ENCODE measurements around the gene HNRNPLL.

Gene HNRNPLL

DNA sequence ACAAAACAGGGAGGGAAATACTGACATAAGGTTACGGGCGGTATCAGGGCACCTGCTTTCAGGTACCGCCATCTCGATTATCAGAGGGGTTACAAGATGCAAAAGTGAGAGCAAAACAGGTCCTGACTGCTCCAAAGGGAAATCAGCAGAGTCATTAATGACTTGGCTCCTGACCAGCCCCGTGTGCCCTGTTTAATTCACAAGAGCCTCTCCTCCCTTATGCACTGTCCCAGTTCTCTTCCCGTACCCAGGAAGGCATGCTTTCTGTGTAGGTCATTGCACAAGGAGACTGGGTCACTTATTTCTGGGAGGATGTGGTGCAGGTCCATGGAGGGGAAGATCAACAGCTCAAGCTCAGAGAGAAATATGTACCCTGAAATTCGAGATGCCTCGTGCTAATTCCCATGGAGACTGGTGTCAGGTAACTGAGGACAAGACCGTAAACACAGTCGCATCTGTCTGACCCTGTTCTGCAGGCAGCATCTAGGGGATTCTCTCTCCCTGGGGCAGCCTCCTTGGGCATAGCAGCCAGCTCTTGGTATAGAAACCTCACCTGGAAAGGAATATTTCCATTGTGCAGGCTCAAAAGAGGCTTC lies 79.9 kb downstream of the HNRNPLL start:
- no peak for DNase-seq (ENCODE audit: low spot score)
- in situ Hi-C loops (cut with MboI; ENCODE audit: low pct_unique_long_range_greater_than_20kb, low sequenced_read_pairs, unreplicated experiment), result loop anchor here (25.0 kb wide), 1 partner anchor 536 kb away; no protein-coding TSS in a partner anchor
- TF ChIP-seq, protein P1, sequence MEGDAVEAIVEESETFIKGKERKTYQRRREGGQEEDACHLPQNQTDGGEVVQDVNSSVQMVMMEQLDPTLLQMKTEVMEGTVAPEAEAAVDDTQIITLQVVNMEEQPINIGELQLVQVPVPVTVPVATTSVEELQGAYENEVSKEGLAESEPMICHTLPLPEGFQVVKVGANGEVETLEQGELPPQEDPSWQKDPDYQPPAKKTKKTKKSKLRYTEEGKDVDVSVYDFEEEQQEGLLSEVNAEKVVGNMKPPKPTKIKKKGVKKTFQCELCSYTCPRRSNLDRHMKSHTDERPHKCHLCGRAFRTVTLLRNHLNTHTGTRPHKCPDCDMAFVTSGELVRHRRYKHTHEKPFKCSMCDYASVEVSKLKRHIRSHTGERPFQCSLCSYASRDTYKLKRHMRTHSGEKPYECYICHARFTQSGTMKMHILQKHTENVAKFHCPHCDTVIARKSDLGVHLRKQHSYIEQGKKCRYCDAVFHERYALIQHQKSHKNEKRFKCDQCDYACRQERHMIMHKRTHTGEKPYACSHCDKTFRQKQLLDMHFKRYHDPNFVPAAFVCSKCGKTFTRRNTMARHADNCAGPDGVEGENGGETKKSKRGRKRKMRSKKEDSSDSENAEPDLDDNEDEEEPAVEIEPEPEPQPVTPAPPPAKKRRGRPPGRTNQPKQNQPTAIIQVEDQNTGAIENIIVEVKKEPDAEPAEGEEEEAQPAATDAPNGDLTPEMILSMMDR (IDR thresholded peaks at IDR 0.05; ENCODE audit: extremely low read depth, insufficient read depth, missing control alignments), result no peak

DNA sequence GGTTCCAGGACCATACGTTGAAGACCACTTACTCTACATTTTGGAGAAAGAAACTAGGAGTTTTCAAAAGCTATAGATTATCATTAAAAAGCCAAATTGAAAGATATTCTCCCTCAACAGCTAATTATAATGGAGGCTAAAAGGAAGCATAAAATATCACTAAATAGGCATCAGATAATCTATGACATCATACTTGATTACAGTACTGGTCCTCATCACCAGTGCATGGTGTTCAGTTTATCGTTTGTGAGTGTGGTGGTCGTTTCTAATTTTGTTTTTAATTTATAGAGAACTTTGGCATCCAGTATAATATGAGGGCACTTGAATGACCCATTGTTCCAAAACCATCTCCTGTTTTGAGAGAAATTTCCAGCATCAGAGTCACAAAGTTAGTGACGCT lies 80.9 kb downstream of the HNRNPLL start:
- in situ Hi-C loops (cut with MboI; ENCODE audit: low pct_unique_long_range_greater_than_20kb, low sequenced_read_pairs, unreplicated experiment), result loop anchor here (25.0 kb wide), 1 partner anchor 535 kb away; no protein-coding TSS in a partner anchor
- TF ChIP-seq, protein P1 (IDR thresholded peaks at IDR 0.05; ENCODE audit: extremely low read depth, insufficient read depth, missing control alignments), result no peak

DNA sequence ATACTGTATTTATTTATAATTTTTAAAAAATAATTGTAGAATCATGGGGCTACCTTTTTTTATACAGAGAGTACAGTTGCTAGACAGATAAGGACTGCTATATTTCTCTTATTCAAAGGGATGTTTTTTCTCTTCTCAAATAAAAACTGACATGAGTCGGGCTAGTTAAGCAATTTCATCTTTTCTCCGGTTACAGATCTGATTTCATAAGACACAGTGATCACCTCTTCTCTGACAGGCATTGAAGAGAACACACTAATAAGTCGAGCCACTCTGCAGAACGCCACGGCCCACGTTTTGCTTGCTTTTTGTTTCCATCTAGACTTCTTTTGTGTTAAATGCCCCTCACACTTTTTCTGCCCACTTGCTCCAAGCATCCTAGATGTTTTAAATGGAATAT lies 85.4 kb downstream of the HNRNPLL start:
- in situ Hi-C loops (cut with MboI; ENCODE audit: low pct_unique_long_range_greater_than_20kb, low sequenced_read_pairs, unreplicated experiment), result loop anchor here (25.0 kb wide), 1 partner anchor 530 kb away; no protein-coding TSS in a partner anchor
- no peak for DNase-seq (ENCODE audit: low spot score)
- TF ChIP-seq, protein P1 (IDR thresholded peaks at IDR 0.05; ENCODE audit: extremely low read depth, insufficient read depth, missing control alignments), result no peak

More for the DNA sequence above, 80.9 kb downstream of the HNRNPLL start:
- no peak for DNase-seq (ENCODE audit: low spot score)

DNA sequence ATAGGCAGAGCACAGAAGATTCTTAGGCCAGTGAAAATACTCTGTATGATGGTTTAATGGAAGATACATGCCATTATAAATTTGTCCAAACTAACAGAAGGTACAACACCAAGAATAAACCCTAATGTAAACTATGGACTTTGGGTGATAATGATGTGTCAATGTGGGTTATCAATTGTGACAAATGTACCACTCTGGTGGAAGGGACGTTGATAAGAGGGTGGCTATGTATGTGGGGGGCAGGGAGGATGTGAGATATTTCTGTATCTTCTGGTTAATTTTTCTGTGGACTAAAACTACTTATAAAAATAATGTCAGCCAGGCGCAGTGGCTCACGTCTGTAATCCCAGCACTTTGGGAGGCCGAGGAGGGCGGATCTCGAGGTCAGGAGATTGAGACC lies 86.2 kb downstream of the HNRNPLL start:
- TF ChIP-seq, protein P1 (IDR thresholded peaks at IDR 0.05; ENCODE audit: extremely low read depth, insufficient read depth, missing control alignments), result no peak
- DNase-seq (ENCODE audit: low spot score), result no peak
- in situ Hi-C loops (cut with MboI; ENCODE audit: low pct_unique_long_range_greater_than_20kb, low sequenced_read_pairs, unreplicated experiment), result loop anchor here (25.0 kb wide), 1 partner anchor 529 kb away; no protein-coding TSS in a partner anchor

DNA sequence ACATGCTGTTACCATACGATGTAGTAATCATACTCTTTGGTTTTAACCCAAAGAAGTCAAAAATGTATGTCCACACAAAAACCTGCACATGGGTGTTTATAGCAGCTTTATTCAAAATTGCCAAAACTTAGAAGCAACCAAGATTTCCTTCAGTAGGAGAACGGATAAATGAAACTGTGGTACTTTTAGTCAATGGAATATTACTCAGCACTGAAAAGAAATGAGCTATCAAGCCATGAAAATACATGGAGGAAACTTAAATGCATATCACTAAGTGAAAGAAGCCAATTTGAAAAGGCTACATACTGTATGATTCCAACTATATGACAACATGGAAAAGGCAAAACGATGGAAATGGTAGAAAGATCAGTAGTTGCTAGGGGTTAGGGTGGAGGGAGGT lies 86.6 kb downstream of the HNRNPLL start:
- DNase-seq (ENCODE audit: low spot score), result no peak
- in situ Hi-C loops (cut with MboI; ENCODE audit: low pct_unique_long_range_greater_than_20kb, low sequenced_read_pairs, unreplicated experiment), result loop anchor here (25.0 kb wide), 1 partner anchor 529 kb away; no protein-coding TSS in a partner anchor
- TF ChIP-seq, protein P1 (IDR thresholded peaks at IDR 0.05; ENCODE audit: extremely low read depth, insufficient read depth, missing control alignments), result no peak

DNA sequence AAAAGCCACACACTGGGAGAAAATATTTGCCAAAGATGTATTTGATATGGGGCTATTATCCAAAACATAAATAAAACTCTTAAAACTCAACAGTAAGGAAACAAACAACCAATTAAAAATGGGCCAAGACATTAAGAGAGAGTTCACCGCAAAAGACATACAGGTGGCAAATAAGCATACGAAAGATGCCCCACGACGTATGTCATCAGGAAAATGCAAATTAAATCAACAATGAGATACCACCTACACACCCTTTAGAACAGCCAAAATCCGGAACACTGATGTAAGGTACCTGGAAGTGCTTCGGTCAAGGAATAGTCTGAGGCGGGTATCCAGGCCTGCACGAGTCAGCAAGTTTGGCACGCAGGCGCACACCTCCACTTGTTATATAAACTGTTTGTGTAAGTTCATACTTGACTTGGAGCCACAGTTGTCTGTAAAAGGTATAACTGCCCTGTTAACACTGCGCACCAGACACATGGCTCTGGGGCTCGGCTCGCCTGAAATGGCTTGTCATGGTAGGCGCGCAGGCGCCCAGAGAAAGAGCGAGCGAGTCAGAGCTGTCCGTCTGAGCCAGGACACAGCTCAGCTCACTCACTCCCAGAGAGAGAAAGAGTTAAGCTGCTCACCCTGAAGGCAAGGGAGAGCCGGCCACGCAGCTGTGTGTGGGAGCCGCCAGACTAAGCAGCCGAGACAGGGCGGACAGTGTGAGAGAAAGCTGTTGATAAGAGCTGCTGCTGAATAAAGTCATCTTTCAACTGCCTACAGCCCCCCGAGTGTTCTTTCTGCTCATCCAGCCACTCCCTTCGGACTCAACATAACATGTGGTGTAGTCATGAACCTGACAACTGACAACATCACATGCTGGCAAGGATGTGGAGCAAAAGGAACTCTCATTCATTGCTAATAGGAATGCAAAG lies 87.3 kb downstream of the HNRNPLL start:
- in situ Hi-C loops (cut with MboI; ENCODE audit: low pct_unique_long_range_greater_than_20kb, low sequenced_read_pairs, unreplicated experiment), result loop anchor here (25.0 kb wide), 1 partner anchor 528 kb away; no protein-coding TSS in a partner anchor
- TF ChIP-seq, protein P1 (IDR thresholded peaks at IDR 0.05; ENCODE audit: extremely low read depth, insufficient read depth, missing control alignments), result no peak
- DNase-seq (ENCODE audit: low spot score), result no peak

Data from GM13977 (cell line).